HG03196 (cell line): ENCODE measurements around the gene TMEM108.
A peak's percentile ranks its signal among the peaks of the same experiment; 100 is the strongest.

ENCODE experiments used
- ATAC-seq: cut with Tn5 transposase; IDR thresholded peaks from one replicate; pipeline ENCODE4 v1.9.1; 2021; ENCODE audit not compliant: unreplicated experiment

Gene TMEM108

DNA sequence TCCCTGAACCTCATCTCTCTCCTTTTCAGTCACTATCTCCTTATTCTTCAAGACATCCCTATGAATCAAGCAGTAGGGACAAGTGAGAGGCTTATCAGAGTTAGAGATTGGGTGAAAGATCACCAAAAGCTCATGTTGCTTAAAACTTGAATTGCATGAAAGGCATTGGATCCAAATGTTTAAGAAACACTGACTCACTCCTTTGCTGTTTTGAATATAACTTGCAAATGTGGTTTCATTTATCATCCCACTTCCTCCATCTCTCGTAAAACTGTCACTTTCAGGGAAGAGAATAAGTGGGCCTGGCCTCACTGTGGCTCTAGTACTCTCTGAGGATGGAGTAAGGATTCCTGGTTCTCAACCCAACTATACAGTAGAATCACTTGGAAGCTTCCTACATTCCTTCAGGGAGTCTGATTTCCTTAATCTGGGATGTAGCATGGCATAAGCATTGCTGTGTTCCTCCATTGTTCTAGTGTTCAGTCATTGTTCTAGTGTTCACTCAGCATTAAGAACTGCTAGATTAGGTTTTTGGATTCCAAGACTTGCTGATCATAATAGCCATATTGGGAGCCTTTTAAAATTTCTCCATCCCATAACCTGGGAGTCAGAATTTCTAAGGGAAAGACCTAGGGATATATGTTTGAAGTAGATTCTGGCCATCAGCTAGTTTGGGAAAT, 171.8 kb downstream of the TMEM108 start:
- ATAC-seq: no peak

DNA sequence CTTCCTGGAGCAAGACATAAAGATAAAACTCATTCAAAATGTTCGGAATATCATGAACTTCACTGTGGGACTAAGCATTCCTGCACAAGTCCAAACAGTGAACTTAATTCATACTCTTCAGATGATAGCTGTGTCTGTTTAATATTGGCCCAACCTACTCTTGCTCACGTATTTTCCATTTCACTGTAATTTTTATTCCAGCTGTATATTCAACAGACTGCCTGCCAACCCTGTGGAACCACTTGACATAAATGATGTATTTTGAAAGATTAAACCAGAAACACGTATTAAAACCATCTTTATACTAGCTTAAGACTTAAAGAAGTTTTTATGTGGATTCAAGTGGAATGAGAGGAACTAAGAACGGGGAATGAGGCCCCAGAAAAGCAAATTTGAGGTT, 172.5 kb downstream of the TMEM108 start:
- ATAC-seq: no peak

DNA sequence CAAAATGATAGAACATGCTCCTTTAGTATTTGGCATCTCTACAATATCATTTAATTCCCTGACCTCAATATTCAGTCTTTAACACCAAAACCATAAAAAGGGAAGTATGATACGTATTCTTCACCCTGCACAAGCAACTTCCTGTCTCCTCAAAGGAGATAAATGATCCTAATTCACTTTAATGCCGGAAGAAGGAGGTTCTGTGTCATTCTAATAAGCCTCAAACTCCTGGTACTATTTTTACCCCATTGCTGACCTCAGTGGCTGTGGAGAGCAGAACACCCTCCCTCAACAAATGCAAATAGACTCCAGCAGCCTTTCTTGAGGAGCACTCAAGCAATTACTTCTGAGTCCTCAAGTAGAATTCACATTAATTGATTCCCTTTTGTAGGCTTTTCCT, 173.3 kb downstream of the TMEM108 start:
- peak; percentile 97 for ATAC-seq

DNA sequence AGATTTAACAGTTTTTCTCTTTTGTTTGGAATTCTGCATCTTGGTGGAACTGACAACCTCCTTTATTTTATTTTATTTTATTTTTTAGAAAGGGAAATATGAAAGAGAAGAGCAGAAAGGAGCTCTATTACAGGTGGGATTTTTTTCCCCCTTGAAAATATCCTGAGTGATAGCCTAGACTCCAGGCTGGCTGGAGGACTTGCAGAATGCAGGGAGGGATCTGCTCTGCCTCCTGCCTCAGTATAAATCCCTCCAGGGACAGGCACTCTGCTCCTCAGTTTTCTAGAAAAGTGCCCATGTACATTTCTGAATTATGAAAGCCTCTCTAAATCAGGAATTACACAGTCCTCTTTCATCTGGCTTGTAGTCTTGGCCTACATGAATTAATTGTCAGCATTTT, 173.7 kb downstream of the TMEM108 start:
- no peak for ATAC-seq

DNA sequence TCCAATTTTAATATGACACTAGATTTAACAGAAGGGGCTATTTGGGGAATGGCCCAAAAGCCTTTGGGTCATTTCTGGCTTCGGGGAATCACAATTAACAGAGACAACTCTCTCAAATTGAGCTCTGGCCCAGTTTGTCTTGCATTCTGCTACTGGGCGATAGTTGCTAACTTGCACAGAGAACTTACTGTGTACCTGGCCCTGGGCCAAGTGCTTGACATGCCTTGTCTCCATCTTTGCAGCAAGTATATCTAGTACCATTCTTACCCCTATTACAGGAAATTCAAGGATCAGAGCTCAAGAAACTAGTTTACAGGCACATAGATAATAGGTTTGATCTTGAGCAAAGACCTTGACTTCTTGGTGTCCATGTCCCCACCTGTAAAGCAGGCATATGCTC, 175.7 kb downstream of the TMEM108 start:
- no peak for ATAC-seq

DNA sequence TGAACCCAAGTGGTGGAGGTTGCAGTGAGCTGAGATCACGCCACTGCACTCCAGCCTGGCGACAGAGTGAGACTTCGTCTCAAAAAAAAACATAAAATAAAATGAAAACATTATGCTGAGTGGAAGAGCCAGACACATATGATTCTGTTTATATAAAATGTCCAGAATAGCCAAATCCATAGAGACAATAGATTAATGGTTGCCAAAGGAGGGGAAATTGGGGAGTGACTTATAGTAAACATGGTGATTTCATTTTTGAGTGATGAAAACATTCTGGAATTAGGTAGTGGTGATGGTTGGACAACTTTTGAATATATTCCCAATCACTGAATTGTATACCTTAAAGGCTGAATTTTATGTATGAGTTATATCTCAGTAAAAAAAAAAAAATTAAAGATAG, 189.6 kb downstream of the TMEM108 start:
- ATAC-seq: no peak

DNA sequence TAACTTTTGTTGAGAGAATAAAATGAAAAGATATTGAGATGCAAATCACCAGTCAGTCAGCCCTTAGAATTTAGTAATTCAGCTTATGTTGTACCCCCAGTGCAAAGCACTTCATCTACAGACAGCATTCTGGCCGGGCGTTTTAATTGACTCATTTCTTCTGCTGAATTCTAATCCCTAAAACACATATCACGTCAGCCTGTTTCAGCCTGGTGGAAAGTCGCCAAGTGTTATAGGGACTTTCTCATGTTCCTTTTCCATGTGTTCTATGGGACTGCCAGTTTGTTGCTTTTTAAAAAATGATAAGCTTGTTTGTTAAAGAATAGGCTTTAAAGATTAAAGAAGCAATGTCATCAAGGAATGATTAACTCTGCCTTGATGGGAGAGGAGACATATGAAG, 192.0 kb downstream of the TMEM108 start:
- no peak for ATAC-seq

DNA sequence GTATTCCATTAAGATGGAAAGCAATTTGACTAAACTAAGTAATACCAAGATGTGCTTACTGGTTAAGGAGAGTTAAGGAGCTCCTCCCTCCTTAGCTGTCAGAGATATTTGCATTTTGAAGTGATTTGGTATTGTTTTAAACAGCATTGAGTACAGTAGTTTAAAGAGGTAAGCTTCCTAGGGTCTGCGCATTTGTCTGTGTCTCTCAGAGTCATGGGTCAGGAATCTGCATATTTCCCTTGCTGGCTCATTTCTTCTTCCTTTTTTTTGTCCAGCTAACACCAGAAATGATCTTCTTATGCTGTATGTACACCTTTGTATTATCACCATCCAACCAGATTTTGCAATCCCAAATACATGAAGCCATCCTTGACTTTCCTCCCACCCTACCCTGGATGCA, 198.7 kb downstream of the TMEM108 start:
- ATAC-seq: no peak

DNA sequence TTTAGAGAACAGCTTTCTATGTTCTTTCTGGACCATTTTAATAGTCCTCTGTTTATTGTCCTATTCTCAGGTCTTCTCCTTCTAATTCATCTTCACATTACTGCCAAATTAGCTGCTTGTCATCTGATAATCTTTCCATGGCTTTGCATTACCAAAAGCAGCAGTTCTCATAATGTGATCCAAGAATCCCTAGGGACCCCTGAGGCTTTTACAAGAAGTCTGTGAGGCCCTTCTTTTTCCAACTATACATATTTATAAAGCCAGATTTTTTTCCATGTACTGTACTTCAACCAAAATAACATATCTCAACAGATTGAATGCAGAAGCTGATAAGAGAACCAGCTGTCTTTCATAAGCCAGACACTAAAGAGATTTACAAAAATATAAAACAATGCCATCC, 199.2 kb downstream of the TMEM108 start:
- ATAC-seq: no peak

DNA sequence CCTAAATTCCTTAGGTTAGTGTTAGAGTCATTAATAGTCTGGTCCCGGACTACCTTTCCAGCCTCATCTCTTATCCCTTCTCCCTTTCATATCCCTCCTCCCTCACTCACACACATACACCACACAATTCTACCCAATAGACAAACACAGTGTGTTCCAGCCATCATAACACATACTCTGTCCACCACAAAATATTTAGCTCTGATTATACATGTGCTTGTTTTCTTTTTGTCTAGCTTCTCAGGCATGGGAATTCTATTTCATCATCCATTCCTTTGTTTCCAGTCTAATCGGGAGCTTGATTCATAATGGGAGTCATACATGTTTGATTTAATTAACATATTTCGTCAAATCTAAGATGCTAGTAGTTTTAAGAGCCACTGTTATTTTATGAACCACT, 199.8 kb downstream of the TMEM108 start:
- ATAC-seq: no peak

DNA sequence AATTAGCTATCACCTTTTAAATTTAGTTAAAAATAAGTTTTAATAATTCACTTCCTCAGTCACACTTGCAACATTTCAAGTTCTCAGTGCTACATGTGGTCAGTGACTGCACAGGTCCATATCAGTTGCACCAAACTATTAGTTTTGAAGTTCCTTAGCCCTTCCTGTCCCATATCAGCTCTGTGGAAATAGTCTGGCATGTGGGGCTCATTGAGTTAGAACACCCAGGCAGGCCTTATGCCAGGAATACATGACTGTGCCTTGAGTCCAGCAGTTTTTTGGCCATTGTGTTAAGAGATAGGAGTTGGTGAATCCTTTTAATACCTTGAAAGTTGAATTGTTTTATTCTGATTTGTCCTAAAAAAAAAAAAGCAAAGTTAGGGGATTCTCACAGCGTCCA, 207.9 kb downstream of the TMEM108 start:
- ATAC-seq: no peak

DNA sequence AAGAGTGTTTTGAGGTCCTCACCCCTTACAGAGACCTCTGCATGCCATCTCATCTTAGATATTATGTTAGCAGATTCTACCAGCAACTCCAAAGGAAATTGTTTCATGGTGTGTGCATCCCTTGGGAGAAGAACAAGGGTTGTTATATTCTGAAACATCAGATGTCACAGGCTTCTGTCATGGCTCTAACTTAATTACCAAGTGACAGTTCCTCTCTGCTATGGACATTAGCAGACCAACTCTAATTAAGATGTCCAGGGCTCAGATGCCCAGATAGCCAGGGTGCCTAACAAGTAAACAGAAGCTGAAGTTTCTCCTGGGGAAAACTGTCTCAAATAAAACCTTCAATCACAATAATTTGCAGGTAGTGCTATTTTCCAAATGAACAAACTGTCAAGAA, 208.6 kb downstream of the TMEM108 start:
- no peak for ATAC-seq

DNA sequence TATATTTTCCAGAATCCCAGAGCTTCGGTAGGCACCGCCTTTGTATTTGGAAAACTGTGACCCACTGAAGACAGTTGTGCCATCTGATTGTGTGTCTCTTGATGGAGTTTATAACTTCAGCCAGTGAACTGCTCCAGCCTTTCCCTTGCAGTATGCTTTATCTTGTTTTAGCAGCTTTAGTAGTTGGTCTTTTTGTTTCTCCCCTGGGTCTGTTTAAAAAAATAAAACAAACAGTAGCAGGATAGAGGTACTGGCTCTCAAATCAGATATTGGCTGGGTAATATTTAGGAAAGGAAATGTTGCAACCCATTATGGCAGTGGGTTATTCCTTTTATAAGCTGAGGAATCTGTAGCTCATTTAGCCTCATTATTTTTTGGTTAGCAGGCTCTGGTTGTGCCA, 210.2 kb downstream of the TMEM108 start:
- no peak for ATAC-seq

DNA sequence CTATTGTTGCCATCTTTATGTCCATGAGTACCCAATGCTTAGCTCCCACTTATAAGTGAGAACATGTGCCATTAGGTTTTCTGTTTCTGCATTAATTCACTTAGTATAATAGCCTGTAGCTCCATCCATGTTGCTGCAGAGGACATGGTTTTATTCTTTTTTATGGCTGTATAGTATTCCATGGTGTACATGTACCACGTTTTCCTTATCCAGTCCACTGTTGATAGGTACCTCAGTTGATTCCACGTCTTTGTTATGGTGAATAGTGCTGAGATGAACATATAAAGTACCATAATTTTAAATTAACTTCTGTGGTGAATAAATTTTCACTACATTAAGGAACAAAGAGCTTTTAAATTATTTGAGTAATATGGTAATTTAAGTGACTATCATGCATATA, 211.3 kb downstream of the TMEM108 start:
- no peak for ATAC-seq

DNA sequence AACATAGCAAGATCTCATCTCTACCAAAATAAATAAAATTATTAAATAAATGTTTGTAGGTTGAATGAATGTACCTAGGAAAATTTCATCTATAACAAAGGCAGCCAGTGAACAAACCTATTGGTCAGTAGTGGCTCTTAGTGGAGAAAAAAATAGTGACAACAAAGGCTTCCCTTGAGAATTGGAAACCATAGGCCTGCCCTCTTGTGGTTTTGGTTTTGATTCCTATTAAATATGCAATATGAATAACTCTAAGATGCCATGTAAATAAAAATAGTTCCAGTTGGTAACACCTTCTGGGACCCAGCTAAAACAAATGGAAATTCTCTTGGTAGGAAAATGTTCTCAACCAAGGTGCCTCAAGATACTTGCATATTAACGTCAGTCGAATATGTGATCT, 216.0 kb downstream of the TMEM108 start:
- no peak for ATAC-seq

DNA sequence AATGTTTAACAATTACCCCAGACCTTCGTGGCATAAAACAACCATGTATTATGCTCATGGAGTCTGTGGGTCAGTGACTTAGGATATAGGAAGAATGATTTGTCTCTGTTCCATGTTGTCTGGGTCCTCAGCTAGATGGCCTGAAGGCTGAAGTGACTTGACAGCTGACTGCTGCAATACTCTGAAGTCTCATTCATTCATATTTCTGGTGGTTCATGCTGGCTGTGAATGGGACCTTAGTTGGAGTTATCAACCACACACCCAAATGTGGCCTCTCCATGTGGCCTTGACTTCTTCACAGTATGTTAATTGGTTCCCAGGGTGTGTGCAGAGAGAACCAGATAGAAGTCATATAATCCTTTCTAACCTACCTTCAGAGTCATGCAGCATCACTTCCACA, 216.5 kb downstream of the TMEM108 start:
- no peak for ATAC-seq

DNA sequence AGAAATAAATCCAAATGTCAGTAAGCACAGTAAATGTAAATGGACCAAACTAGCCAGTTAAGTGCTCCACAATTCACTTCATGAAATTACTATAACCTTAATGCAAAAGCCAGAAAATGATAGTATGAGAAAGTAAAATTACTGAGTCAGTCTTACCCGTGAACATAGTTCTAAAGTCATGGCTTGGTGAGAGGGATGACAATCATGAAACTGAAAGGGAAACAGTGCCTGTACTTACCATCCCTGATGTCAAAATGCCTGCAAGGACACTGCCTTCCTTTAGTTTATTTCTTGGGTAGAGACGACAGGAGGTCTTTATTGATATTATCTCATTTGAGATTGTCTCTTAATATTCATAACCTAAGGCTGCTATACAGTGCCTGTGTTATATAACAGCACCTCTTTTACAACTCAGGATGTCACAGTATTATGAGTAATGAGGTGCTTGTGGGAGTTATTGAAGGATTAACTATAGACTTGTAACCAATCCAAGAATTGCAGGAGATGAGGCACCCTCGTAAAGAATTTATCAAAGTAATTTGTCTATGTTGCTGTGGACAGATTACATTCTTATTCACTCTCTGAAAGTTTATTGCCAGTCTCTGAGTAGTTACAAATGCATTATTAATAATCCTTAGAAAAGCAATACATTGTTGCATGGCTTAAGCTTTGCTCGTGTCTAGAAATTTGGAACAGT, 218.7 kb downstream of the TMEM108 start:
- ATAC-seq: peak; percentile 74

DNA sequence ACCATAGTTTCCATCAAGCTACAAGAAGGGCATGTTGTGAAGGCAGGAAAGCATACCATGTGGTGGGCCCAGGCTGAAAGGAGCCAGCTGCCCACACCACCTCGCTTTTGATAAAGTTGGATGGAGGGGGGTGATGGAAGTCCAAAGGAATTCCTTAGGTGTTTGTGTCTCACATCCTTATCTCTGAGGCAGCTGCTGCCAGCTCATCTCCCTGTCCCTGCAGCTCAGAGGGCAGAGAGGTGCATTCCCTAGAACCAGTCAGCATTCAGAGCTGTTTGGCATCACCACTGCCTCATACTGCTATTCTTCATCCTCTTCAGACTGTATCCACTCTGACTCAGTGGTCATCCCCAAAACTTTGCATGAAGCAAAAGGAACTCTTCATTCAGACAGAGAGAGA, 220.2 kb downstream of the TMEM108 start:
- ATAC-seq: no peak

DNA sequence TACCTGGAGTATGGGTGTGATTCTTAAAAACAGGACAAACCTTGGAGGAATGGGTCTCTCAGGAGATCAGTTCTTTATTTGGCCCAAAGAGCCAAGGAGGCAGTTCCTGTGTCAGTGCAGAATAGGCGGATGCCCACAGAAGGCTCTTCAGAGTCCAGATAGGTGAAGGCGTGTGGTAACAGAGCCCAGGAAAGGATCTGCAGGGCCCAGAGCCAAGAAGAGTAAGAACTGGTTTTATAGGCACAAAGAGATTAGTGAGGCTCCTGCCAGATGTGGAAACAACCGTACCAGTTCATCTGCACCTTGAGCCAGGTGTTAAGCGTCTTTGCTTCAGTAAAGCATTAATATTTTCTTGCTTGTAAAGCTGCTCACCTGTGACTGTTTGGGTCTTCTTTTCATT, 221.6 kb downstream of the TMEM108 start:
- ATAC-seq: no peak

DNA sequence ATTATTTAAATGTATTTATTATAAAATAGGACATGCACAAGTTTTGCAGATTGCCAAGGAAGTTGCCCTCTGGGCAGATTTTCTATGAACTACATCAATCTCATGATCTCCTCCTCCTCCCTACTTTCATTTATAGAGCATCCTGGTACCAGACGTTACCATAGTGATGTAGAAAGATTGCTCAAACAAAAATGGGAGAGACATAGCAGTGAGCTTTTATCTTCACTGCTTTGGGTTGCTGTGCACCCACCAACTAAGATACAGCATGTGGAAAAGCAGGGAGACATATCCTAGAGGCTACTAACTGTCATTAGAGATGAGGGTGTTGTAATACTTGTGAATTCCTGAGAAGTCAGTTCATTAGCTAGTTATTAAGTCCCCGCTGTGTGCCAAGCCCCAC, 224.1 kb downstream of the TMEM108 start:
- no peak for ATAC-seq

DNA sequence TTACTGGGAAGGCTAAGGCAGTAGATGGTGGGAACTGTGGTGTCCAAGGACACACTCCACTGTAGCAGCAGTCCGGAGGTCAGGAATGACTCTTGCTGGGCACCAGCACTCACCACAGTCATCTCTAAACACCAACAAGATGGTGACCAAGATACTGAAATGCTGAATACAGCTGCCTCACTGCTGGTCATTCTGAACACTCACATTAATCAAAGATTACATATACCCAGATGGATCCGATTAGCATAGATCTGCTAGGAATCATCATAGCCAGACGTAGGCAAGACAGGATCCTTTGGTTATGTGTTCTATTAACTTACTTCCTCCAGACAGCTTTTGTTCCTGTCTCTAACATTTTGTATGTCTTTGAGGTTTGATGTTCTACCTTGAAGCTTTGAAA, 226.7 kb downstream of the TMEM108 start:
- ATAC-seq: no peak

DNA sequence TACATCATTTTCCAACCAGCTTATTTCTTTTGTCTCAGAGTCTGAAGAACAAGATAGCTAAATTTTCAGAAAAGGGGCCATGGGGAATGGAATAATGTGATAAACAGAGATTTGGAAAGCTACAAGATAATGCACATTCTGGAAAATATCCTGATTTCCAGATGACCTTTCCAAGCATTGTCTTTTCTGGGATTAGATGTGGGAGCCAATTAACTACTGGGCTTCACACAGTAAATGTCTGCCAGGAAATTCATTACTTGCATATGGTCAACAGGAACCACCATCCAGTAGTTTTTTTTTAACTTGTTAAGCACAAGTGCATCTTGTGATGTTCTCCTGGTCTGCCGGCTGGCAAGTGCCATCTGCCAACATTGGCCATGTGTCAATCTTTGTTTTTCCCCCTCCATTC, 230.5 kb downstream of the TMEM108 start:
- no peak for ATAC-seq

DNA sequence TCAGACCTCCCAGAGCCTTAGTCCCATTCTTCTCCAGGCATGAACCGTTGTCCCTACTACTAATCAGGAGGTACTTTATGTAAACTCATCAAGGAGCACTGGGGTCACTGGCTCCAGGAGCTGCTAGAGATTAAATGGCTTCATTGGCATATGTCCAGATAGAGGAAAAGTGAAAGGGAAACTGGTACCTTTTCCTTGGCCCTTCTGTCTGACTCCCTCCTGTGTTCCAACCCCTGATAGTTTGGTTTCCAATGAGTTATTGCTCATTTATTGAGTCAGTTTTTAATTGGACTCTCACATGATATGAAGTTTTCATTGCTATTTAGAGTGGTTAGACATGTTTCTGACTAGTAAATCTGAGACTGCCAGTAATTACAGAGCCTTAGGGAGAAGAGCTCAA, 231.2 kb downstream of the TMEM108 start:
- ATAC-seq: no peak
